ENCODE results near the gene PTGER3. TPM values are rescaled to one million over a fixed set of nuclear protein-coding genes. Genes with fewer than 3 reads are reported as not detected.

Gene PTGER3
- 3.0 and 15.6 TPM in 2 replicates for total RNA-seq

DNA sequence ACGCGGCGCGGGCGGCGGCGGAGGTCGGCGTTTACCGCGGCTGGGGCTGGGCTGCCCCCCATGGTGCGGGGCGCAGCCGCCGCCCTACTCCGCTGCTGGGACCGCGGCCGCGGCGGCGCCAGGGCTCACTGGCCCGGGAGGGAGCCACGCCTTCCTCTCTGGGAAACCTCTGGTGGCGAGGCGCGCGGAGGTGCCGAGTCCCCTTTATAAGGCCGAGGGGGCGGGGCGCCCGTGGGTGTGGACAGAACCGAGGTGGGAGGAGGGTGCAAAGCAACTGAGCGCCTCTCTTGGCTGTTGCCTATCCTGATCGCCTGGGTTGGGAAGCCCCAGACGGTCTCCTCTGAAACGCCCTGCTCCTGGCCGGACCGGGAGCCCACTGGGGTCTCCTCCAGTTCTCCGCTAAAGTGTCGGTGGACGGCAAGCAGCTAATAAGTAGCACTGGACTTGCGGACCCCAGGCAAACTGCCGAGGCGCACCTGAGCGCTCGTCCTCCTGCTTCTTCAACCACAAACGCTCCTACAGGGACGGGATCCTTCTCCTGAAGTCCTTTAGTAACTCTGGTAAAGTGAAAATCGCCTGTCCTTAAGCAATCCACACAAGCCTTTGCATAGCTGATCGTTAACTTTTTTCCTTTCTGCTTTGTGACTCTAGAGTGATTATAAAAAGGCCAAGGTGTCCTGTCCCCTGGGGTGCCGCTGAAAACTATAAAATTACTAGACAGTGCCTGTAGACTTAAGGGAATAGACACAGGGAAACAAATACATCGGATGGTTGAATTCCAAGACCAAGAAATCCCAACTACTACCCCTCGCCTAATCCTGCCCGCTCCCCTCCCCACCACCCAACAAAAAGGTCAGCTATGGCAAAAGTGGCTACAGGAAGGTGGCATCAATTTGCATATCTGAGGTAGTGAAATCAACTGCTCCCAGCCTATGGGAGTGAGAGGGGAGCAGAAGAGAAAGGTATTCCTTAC, at the start of gene PTGER3:
Gene PTGER3 (minus strand): TSS at position 182 of the 973 bp plus-strand sequence. CDS start 239 bp downstream, outside the sequence.

DNA sequence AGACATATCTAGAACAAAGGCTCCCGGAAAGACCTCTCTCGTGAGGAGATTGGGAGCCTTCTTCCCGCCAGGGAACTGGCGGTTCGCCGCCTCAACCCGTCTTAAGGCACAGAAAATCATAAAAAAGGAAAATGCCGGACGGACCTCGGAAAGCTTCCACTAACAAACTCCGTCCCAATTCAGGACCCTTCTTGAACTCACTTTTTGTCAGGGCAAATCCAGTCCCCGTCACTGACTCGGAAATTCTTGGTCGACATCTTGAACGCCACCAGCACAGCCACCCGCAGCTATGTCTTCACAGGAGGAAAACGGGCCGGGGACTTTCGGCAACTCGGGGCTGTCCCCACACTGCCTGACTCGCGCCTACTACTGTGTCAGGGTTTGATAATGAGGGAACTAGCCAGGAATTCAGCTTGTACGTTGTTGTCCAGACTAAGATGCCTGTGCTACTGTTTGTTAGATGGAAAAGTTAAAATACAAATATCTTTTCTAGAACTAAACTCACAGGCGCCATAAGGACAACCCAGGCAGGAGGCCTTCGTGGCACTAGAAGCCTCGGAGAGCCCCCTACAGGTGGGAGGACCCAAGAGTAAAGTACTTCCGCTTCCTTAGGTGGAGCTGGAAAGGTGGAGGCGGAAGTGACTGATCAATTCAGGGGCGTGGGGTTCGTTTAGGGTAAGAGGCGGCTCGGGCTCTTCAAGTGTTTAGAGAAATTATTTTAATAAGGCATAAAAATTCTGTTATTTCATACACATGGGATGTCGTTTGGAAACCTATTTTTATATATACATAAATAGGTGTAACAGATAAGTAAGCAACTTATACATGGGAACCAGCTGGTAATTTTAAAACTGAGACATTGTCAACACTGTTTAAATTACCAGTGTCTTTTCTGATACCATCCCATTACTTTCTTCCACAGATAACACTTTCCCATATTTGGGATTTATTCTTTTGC, 33.4 kb upstream of the PTGER3 start, which contains the start of gene ZRANB2:
Gene ZRANB2 (minus strand): TSS at position 297 of the 958 bp plus-strand sequence. CDS start 40 bp downstream, at position 257.

Other genes with a start within 250 kb of the PTGER3 start
- 59.4 and 63.9 TPM in 2 replicates for gene ZRANB2, start 33.2 kb upstream of the PTGER3 start, total RNA-seq